GM12878 (cell line): ENCODE measurements around the gene HIVEP1. TPM values are rescaled to one million over a fixed set of nuclear protein-coding genes. Genes with fewer than 3 reads are reported as not detected.

Experiments
- ATAC-seq: fragments of 200-7000 bp; cut with Tn5 transposase; 3 replicates; pipeline ENCODE4 v1.9.1; 2020; ENCODE audit warnings: mild to moderate bottlenecking, moderate library complexity
- BruUV-seq: library from RNA; stranded (reverse); fragments of 400-500 nt; replicated peaks from 2 replicates; lab custom pipeline; 2021; lab: Mats Ljungman, UMichigan
- CTCF ChIA-PET: fragments of 300-600 bp; sonication (Branson Sonifier 250); formaldehyde crosslinking; extraction: SDS; loops from one replicate; lab custom pipeline; 2021; ENCODE audit warnings: inconsistent platforms; lab: Yijun Ruan, JAX
- POLR2A ChIA-PET: fragments of 350-600 bp; formaldehyde crosslinking; extraction: SDS; loops from one replicate; lab custom pipeline; 2021; ENCODE audit warnings: inconsistent platforms; lab: Charles Lee
- RAD21 ChIA-PET: fragments of 300-600 bp; sonication (Branson Sonifier 250); formaldehyde crosslinking; loops from one replicate; lab custom pipeline; 2023; ENCODE audit warnings: antibody characterized with exemption; ENCODE audit not compliant: unreplicated experiment; lab: Charles Lee
- SMC1A ChIA-PET: fragments of 300-600 bp; sonication (Branson Sonifier 250); formaldehyde crosslinking; loops from one replicate; lab custom pipeline; 2023; ENCODE audit not compliant: unreplicated experiment, uncharacterized antibody; lab: Charles Lee
- DNase-seq: peaks from one replicate; pipeline ENCODE4 v3.0.0-alpha.2; 2011; ENCODE audit warnings: low read depth, low spot score
- FAIRE-seq: peaks from 3 replicates; lab custom pipeline; 2011; peaks lifted over from hg19 to GRCh38; lab: Jason Lieb, UNC
- H2AFZ ChIP-seq: 2 replicates; pipeline ENCODE4 v1.6.0; 2011; ENCODE audit warnings: low read depth, low read length, control low read depth; ENCODE audit not compliant: control insufficient read depth
- H3K27ac ChIP-seq: 2 replicates; pipeline ENCODE4 v1.5.1; 2011; ENCODE audit warnings: control low read depth; ENCODE audit not compliant: control insufficient read depth, insufficient read depth
- H3K27me3 ChIP-seq, 2 experiments: replicated peaks in 1 of 2; 2 replicates each; pipeline versions ENCODE4 v1.6.0 to v1.6.1; 2011; ENCODE audit warnings: low read length in 1 of 2; ENCODE audit not compliant: control insufficient read depth in 2 of 2, insufficient read depth in 2 of 2
- H3K36me3 ChIP-seq, 2 experiments: 2 replicates each; pipeline ENCODE4 v1.5.1; 2011; ENCODE audit warnings: low read length in 1 of 2; ENCODE audit not compliant: control insufficient read depth in 2 of 2, insufficient read depth in 2 of 2
- H3K4me1 ChIP-seq: 2 replicates; pipeline ENCODE4 v1.6.1; 2011; ENCODE audit warnings: mild to moderate bottlenecking, low read length, moderate library complexity, mixed read lengths; ENCODE audit not compliant: control insufficient read depth, insufficient read depth
- H3K4me2 ChIP-seq: 2 replicates; pipeline ENCODE4 v1.6.0; 2011; ENCODE audit warnings: control low read depth; ENCODE audit not compliant: control insufficient read depth, insufficient read depth
- H3K4me3 ChIP-seq: fragments of 200-600 bp; sonication (generic); 2 replicates; pipeline ENCODE4 v1.5.1; 2016
- H3K79me2 ChIP-seq: 2 replicates; pipeline ENCODE4 v1.6.0; 2011; ENCODE audit warnings: low read length; ENCODE audit not compliant: control insufficient read depth, insufficient read depth
- H3K9ac ChIP-seq: 2 replicates; pipeline ENCODE4 v1.8.0; 2011; ENCODE audit warnings: low read length, control low read depth, mixed read lengths; ENCODE audit not compliant: control insufficient read depth, insufficient read depth
- H3K9me3 ChIP-seq: replicated peaks from 3 replicates; pipeline ENCODE4 v1.5.1; 2011; ENCODE audit warnings: mild to moderate bottlenecking, low read length; ENCODE audit not compliant: control insufficient read depth, insufficient read depth
- H4K20me1 ChIP-seq: 2 replicates; pipeline ENCODE4 v1.6.0; 2011; ENCODE audit not compliant: control insufficient read depth, insufficient read depth
- CBFB ChIP-seq: IDR thresholded peaks from 2 replicates; pipeline ENCODE4 v1.6.1; 2016; ENCODE audit warnings: antibody characterized with exemption, low read depth
- EED ChIP-seq: sonication (generic); IDR thresholded peaks from 2 replicates; pipeline ENCODE4 v1.6.1; 2016; ENCODE audit warnings: antibody characterized with exemption, low read depth
- GATAD2B ChIP-seq: fragments of 450-650 bp; conservative IDR thresholded peaks from 2 replicates; pipeline ENCODE4 v1.6.1; 2017; ENCODE audit warnings: low read depth, mild to moderate bottlenecking, moderate library complexity
- IKZF2 ChIP-seq, 2 experiments: fragments of 450-650 bp; IDR thresholded peaks; 2 replicates each; pipeline ENCODE4 v1.6.1; 2017; ENCODE audit warnings: mild to moderate bottlenecking in 2 of 2, moderate library complexity in 2 of 2
- IRF4 ChIP-seq: IDR thresholded peaks from 2 replicates; pipeline ENCODE4 v1.6.1; 2011; ENCODE audit warnings: low read depth, low read length
- MEF2A ChIP-seq: IDR thresholded peaks from 2 replicates; pipeline ENCODE4 v1.6.1; 2011; ENCODE audit warnings: low read depth, mild to moderate bottlenecking, low read length, moderate library complexity; ENCODE audit not compliant: insufficient read depth
- NBN ChIP-seq: fragments of 450-650 bp; IDR thresholded peaks from 2 replicates; pipeline ENCODE4 v1.6.1; 2016
- NFIC ChIP-seq: IDR thresholded peaks from 2 replicates; pipeline ENCODE4 v1.6.1; 2012; ENCODE audit warnings: low read depth, mild to moderate bottlenecking, inconsistent platforms, low read length, moderate library complexity
- NR2F1 ChIP-seq: fragments of 450-650 bp; conservative IDR thresholded peaks from 2 replicates; pipeline ENCODE4 v1.6.1; 2017; ENCODE audit warnings: mild to moderate bottlenecking
- RBBP5 ChIP-seq: fragments of 200-600 bp; sonication (generic); conservative IDR thresholded peaks from 2 replicates; pipeline ENCODE4 v1.6.1; 2016
- RCOR1 ChIP-seq: conservative IDR thresholded peaks from 2 replicates; pipeline ENCODE4 v1.6.1; 2012; ENCODE audit warnings: low read depth, low read length, improper control_type of control experiment
- ZBED1 ChIP-seq: IDR thresholded peaks from 2 replicates; pipeline ENCODE4 v1.6.1; 2016; ENCODE audit warnings: borderline replicate concordance
- WGBS: methylation state at CpG from one replicate; pipeline ENCODE4 v1.1.6; 2016; ENCODE audit warnings: low lambda C conversion rate; ENCODE audit not compliant: insufficient replicate concordance, insufficient coverage; ENCODE audit errors: missing lambda C conversion rate; 5-methylcytosine and 5-hydroxymethylcytosine counted together
- in situ Hi-C: fragments of 300-500 bp; cut with MboI; formaldehyde crosslinking; loops from 9 replicates; pipeline ENCODE4 v1.14.3; 2018; ENCODE audit warnings: mixed read lengths
- intact Hi-C: fragments of 100-400 bp; cut with micrococcal nuclease; formaldehyde crosslinking; loops from one replicate; pipeline ENCODE4 v1.14.2; 2022; ENCODE audit not compliant: unreplicated experiment
- polyA plus RNA-seq, 11 experiments: library from polyadenylated mRNA; depleted of rRNA in 4 of 11; unstranded in 6 of 11; stranded (reverse) in 5 of 11; fragments of >200 nt; fragmentation: Nextera tagmentation in 4 of 11; fragmentation: Illumina TruSeq in 1 of 11; extraction: Ambion mirVana in 4 of 11; extraction: Trizol in 1 of 11; gene quantifications; 1 replicate in 1 of 11; 2 replicates in 10 of 11; pipeline versions ENCODE4 v1.2.1 to v1.2.3, GENCODE V29; 2011 to 2016; ENCODE audit warnings: inconsistent platforms in 2 of 11, missing spikeins in 2 of 11, low read depth in 1 of 11
- total RNA-seq, 4 experiments: library from RNA; depleted of rRNA in 3 of 4; stranded (reverse); fragments of >200 nt in 3 of 4; fragmentation: Illumina TruSeq in 1 of 4; extraction: Trizol in 1 of 4; gene quantifications; 2 replicates each; pipeline versions ENCODE4 v1.2.1 to v1.2.3, GENCODE V29; 2013 to 2021

HIVEP1 gene
- total and polyA plus RNA-seq, 10 of the 15 experiments (the other 5 are each of a cell fraction or from before 2014, with no cell fraction given) = 4.3 to 37.5 (median 21.6) TPM

GRCh38 chr6:12134991-12135390, 122.9 kb downstream of the HIVEP1 start:
- Histone ChIP-seq H3K4me3 (no peak overlapping the region), H3K9ac (no peak overlapping the region), H2AFZ (no peak overlapping the region), H3K27ac (no peak overlapping the region), H3K79me2 (no peaks in the 10 kb centered on the region), H4K20me1 (no peaks in the 10 kb centered on the region), H3K4me1 (peaks cover 11% of the 10 kb centered on the region; the same call in 1 of the 2 replicates), H3K36me3 (peaks cover 15 to 24% of the 10 kb centered on the region in 2 experiments), H3K27me3 (no peaks in the 10 kb centered on the region), H3K9me3 (no peaks in the 10 kb centered on the region; the same call in 1 of the 3 replicates), H3K4me2 (no peak overlapping the region)
- intact Hi-C loops (no loop called here), in situ Hi-C loops (no loop called here)
- ATAC-seq = no peak
- RAD21 ChIA-PET = interaction anchor here (1.3 to 1.9 kb wide), 4 partner anchors 15 to 74 kb away, joined by 3 to 8 read pairs (median 5); no protein-coding TSS in a partner anchor
- CTCF ChIA-PET = interaction anchor here (0.7 to 1.1 kb wide), 3 partner anchors 9 to 25 kb away, joined by 3 to 4 read pairs (median 4); no protein-coding TSS in a partner anchor
- SMC1A ChIA-PET = interaction anchor here (0.5 to 2.0 kb wide), 11 partner anchors 9 to 912 kb away, joined by 3 to 5 read pairs (median 3); no protein-coding TSS in a partner anchor
- no peak for FAIRE-seq
- WGBS = 90% methylated on average over 2 of the region's 2 CpGs
- POLR2A ChIA-PET = interaction anchor here (0.6 to 1.0 kb wide), 3 partner anchors 10 to 328 kb away, joined by 3 to 5 read pairs (median 4); no protein-coding TSS in a partner anchor
- DNase-seq = no peak
- BruUV-seq = no TSS peak
- TF ChIP-seq ZBED1 (no peak), CBFB (no peak), RCOR1 (no peak), RBBP5 (no peak), EED (no peak), IKZF2 (IDR thresholded peaks at IDR 0.05) (no peak), GATAD2B (no peak)

GRCh38 chr6:12136905-12137304, 124.8 kb downstream of the HIVEP1 start:
- DNase-seq (no peak), ATAC-seq (no peak), FAIRE-seq (no peak)
- no peaks in the 10 kb centered on the region for H3K79me2 ChIP-seq
- H3K36me3 ChIP-seq = peaks cover 14 to 20% of the 10 kb centered on the region in 2 experiments
- BruUV-seq = no TSS peak
- no peak overlapping the region for H3K4me3 ChIP-seq
- H3K27me3 ChIP-seq = no peaks in the 10 kb centered on the region
- ChIA-PET CTCF (no interaction called here), RAD21 (interaction anchor here (1.3 kb wide), 1 partner anchor 71 kb away, joined by 4 read pairs; no protein-coding TSS in a partner anchor), SMC1A (interaction anchor here (1.2 kb wide), 1 partner anchor 480 kb away, joined by 3 read pairs; no protein-coding TSS in a partner anchor), POLR2A (no interaction called here)
- no peak overlapping the region for H2AFZ ChIP-seq
- no peaks in the 10 kb centered on the region; the same call in 1 of the 3 replicates for H3K9me3 ChIP-seq
- no peak for TF ChIP-seq IRF4
- TF ChIP-seq NR2F1 = no peak
- no peak for TF ChIP-seq NBN
- no peak for TF ChIP-seq MEF2A
- TF ChIP-seq NFIC = no peak
- H3K4me2 ChIP-seq = no peak overlapping the region
- peaks cover 9% of the 10 kb centered on the region; the same call in 1 of the 2 replicates for H3K4me1 ChIP-seq
- intact Hi-C loops = no loop called here
- H4K20me1 ChIP-seq = no peaks in the 10 kb centered on the region
- no peak overlapping the region for H3K27ac ChIP-seq
- in situ Hi-C loops = no loop called here
- no peak overlapping the region for H3K9ac ChIP-seq
- 74% methylated on average over 4 of the region's 4 CpGs for WGBS
